Measurements from ENCODE around the gene SRD5A3. TPM values are rescaled to one million over a fixed set of nuclear protein-coding genes. Genes with fewer than 3 reads are reported as not detected.

Gene SRD5A3
- polyA plus RNA-seq (2011; rRNA removed) (15.2 and 24.0 TPM in 2 replicates), polyA minus RNA-seq (2011; rRNA and poly(A)+ RNA removed) (9.5 and 10.2 TPM in 2 replicates)

- TF ChIP-seq CTCF (IDR thresholded peaks at IDR 0.05; ENCODE audit: insufficient read depth, low read depth, low read length) = peak; percentile 65
- H3K4me3 ChIP-seq (ENCODE audit: low read depth, low read length) = peak within 1 kb of the TSS; percentile 74
- H3K27me3 ChIP-seq (ENCODE audit: control insufficient read depth, insufficient read depth, low read length) = 0 out of 2 replicates have a peak, but pooled peaks cover 2% of the 10 kb centered on the region
- no peaks in the 10 kb centered on the region for H3K36me3 ChIP-seq (ENCODE audit: control insufficient read depth, insufficient read depth, low read length)
- POLR2A ChIA-PET = interaction anchor here (0.5 to 0.9 kb wide), 4 partner anchors 23 to 199 kb away, joined by 3 to 5 read pairs (median 4); partner anchors contain the start of gene TMEM165
- no peak for DNase-seq (ENCODE audit: low read depth)
- CTCF ChIA-PET = interaction anchor here (0.5 to 3.9 kb wide), 40 partner anchors 9 to 1027 kb away, joined by 3 to 17 read pairs (median 4); no protein-coding TSS in a partner anchor
These were observed at the start of gene SRD5A3 for GRCh38 chr4:55345980-55346850. SRD5A3 (plus strand) TSS chr4:55346242; CDS start chr4:55346337, 95 bp downstream.

GRCh38 chr4:55297346-55297745 lies 48.7 kb upstream of the SRD5A3 start:
- POLR2A ChIA-PET = no interaction called here
- no peak for DNase-seq (ENCODE audit: low read depth)
- no peaks in the 10 kb centered on the region for H3K27me3 ChIP-seq (ENCODE audit: control insufficient read depth, insufficient read depth, low read length)
- H3K36me3 ChIP-seq (ENCODE audit: control insufficient read depth, insufficient read depth, low read length) = no peaks in the 10 kb centered on the region
- CTCF ChIA-PET = interaction anchor here (1.7 to 1.9 kb wide), 2 partner anchors 15 to 24 kb away, joined by 5 to 7 read pairs; no protein-coding TSS in a partner anchor
- no peak overlapping the region for H3K4me3 ChIP-seq (ENCODE audit: low read depth, low read length)
- TF ChIP-seq CTCF (IDR thresholded peaks at IDR 0.05; ENCODE audit: insufficient read depth, low read depth, low read length) = no peak

- Histone ChIP-seq H3K36me3 (ENCODE audit: control insufficient read depth, insufficient read depth, low read length) (no peaks in the 10 kb centered on the region), H3K4me3 (ENCODE audit: low read depth, low read length) (no peak overlapping the region), H3K27me3 (ENCODE audit: control insufficient read depth, insufficient read depth, low read length) (no peaks in the 10 kb centered on the region)
- ChIA-PET POLR2A (no interaction called here), CTCF (interaction anchor here (0.7 to 2.1 kb wide), 4 partner anchors 9 to 17 kb away, joined by 3 to 5 read pairs (median 4); no protein-coding TSS in a partner anchor)
- no peak for TF ChIP-seq CTCF (IDR thresholded peaks at IDR 0.05; ENCODE audit: insufficient read depth, low read depth, low read length)
- DNase-seq (ENCODE audit: low read depth) = peak; percentile 4
These were observed 42.3 kb upstream of the SRD5A3 start for GRCh38 chr4:55303760-55304165.

GRCh38 chr4:55304303-55304702 lies 41.7 kb upstream of the SRD5A3 start:
- TF ChIP-seq CTCF (IDR thresholded peaks at IDR 0.05; ENCODE audit: insufficient read depth, low read depth, low read length) = no peak
- CTCF ChIA-PET = interaction anchor here (0.7 to 2.1 kb wide), 4 partner anchors 8 to 16 kb away, joined by 3 to 5 read pairs (median 4); no protein-coding TSS in a partner anchor
- DNase-seq (ENCODE audit: low read depth) = no peak
- Histone ChIP-seq H3K36me3 (ENCODE audit: control insufficient read depth, insufficient read depth, low read length) (no peaks in the 10 kb centered on the region), H3K27me3 (ENCODE audit: control insufficient read depth, insufficient read depth, low read length) (no peaks in the 10 kb centered on the region), H3K4me3 (ENCODE audit: low read depth, low read length) (no peak overlapping the region)
- POLR2A ChIA-PET = no interaction called here

- CTCF ChIA-PET = interaction anchor here (0.9 kb wide), 1 partner anchor 247 kb away, joined by 3 read pairs; no protein-coding TSS in a partner anchor
- POLR2A ChIA-PET = no interaction called here
- Histone ChIP-seq H3K4me3 (ENCODE audit: low read depth, low read length) (no peak overlapping the region), H3K36me3 (ENCODE audit: control insufficient read depth, insufficient read depth, low read length) (no peaks in the 10 kb centered on the region), H3K27me3 (ENCODE audit: control insufficient read depth, insufficient read depth, low read length) (no peaks in the 10 kb centered on the region; the same call in 1 of the 2 replicates)
- no peak for TF ChIP-seq CTCF (IDR thresholded peaks at IDR 0.05; ENCODE audit: insufficient read depth, low read depth, low read length)
- no peak for DNase-seq (ENCODE audit: low read depth)
These were observed 38.0 kb upstream of the SRD5A3 start for GRCh38 chr4:55308071-55308470.

Data from BJ (cell line).